ENCODE results near the gene EDN2. TPM values are rescaled to one million over a fixed set of nuclear protein-coding genes. Genes with fewer than 3 reads are reported as not detected.

The EDN2 gene
- total RNA-seq, 1 experiment from 2014 or later: not detected

DNA sequence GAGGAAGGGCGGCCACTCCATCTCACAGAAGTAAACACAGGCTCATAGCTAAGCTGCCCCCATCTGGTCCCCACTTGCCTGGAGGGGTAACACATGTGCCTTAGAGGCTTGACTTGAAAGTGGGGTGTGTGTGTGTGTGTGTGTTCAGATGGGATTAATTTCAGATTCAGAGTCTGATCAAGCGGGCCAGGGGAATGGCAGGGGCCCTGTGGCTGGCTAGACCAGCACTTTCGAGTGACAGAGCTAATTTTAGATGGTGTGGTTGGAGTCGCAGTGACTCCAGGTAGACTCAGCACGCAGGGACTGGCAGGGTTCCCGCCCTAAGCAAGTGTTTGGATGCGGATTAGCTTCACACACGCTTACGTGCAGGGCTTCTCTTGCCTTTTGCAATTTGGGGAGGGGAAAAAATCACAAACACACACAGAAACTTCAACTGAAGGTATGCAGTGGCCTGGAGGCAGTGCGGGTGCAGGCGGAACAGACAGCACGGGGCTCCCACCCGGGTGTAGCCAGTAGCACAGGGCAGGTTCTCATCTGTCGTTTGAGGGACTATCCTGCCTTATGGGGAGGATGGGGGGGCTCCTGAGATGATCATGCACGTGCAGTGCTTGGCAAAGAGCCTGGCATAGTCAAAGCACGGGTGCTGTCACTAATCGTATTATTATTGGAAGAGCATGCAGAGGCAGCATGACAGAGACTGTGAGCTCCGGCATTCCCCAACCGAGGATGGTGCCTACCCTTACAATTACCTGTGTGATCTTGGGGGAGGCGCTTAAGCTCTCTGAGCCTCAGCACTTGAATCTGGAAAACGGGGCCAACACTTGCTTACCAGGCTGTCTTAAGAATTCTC is 1.3 kb downstream of the EDN2 start:
- DNase-seq (ENCODE audit: low read depth): peak; percentile 21

DNA sequence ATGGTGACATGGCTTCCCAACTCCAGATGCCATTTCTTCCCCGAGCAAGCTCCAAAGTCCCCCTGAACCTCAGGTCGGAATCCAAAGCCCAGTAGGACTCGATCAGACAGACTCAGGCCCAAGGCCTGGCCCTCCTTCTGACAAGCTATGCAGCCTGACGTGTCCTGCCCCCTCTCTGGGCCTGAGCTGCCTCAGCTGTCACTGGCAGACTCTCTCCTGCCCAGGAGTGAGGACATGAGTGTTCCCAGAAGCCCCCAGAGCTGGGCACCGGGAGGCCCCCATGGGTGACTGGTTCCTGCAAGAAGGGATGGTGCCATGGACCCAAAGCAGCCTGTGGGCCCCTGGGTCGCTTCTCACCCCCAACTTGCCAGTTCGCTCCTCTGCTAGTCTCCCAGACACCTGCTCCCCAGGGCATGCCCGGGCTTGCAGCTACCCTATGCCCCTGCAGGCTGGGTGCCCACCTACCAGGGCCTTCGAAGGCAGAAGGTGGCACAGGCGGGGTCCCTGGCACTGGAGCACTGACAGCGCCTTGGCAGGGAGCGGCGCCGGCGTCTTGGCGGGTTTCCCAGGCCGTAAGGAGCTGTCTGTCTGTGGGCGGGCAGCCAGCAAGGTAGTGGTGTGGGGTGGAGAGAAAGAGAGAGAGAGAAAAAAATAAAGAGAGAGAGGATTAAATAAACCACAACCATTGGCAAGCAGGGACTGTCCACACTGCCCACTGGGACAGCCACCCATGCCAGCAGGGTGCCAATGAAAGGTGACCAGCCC is 2.3 kb downstream of the EDN2 start:
- no peak for DNase-seq (ENCODE audit: low read depth)

DNA sequence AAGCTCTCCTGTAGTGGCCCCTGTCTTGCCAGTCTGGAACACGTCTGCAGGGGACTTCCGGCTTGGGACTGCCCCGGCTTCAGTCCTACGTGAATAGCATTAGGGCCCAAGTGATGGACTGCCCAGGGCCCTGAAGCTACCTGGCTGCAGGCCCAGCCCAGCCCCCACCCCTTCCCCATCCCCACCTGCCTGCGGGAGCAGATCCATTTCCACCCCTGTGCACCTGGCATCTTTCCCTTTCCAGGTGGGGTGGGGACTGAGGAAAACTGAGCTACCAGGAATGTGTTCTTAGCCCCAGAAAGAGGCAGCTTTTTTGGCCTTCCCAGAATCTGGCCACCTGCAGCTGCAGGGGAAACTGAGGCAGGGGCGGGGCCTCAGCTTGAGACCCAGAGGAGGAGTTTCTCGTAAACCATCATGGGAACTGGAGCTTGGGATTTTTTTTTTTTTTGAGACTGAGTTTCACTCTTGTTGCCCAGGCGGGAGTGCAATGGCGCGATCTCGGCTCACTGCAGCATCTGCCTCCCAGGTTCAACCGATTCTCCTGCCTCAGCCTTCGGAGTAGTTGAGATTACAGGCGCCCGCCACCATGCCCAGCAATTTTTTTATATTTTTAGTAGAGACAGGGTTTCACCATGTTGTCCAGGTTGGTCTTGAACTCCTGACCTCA is 3.2 kb downstream of the EDN2 start:
- no peak for DNase-seq (ENCODE audit: low read depth)

DNA sequence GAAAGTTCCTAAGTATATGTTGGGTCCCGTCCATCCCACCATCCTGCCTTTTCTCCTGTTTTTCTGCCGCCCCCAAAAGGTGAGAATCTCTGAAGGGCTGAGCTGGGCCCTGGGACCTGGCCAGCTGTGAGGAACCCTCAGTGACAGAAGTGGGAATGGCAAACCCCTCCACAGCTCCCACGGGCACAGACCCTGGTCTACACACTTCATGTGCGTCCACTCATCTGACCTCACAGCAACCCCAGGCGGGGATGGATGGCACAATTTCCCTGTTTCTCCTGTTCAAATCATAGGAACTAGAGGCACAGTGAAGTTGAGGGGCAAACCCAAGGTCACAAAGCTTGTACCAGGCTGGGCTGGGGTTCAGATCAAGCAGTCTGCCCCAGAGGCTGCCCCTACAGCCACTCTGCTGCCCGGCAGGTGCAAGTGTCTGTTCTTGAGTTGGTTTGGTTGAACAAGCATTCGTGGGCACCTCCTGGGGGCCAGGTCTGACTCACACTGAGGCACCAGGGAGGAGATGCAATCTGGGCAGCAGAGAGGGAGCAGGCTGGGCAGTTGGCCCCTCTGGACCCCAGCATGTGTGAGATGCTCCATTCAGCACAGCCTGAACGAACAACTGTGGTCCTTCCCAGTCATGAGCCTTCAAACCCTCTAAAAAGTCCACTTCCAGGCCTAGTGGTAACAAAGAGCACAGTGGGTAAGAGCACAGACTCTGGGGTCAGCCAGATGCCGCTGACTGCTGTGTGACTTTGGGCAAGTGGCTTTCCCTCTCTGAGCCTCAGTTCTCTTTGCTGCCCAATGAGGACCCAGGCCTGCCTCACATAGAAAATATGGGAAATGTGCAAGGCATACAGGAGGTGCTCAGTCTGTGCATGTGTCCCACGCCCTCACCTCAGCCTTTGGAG is 4.0 kb downstream of the EDN2 start:
- no peak for DNase-seq (ENCODE audit: low read depth)

DNA sequence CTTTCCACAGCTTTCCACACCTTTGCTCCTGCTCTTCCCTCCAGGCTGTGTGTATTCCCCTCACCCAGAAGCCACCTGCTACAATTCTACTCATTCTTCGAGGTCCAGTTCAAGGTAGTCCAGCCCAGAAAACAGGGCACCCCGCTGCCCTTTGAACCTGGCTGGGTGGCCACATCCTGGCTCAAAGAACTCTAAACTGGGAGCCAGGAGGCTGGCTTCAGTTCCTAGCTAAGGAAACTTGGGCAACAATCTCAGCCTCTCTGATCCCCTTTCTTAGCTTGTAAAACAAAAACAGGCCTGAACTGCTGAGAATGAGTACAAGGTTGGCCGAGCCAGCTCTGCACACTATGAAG is 4.7 kb downstream of the EDN2 start:
- DNase-seq (ENCODE audit: low read depth): no peak

DNA sequence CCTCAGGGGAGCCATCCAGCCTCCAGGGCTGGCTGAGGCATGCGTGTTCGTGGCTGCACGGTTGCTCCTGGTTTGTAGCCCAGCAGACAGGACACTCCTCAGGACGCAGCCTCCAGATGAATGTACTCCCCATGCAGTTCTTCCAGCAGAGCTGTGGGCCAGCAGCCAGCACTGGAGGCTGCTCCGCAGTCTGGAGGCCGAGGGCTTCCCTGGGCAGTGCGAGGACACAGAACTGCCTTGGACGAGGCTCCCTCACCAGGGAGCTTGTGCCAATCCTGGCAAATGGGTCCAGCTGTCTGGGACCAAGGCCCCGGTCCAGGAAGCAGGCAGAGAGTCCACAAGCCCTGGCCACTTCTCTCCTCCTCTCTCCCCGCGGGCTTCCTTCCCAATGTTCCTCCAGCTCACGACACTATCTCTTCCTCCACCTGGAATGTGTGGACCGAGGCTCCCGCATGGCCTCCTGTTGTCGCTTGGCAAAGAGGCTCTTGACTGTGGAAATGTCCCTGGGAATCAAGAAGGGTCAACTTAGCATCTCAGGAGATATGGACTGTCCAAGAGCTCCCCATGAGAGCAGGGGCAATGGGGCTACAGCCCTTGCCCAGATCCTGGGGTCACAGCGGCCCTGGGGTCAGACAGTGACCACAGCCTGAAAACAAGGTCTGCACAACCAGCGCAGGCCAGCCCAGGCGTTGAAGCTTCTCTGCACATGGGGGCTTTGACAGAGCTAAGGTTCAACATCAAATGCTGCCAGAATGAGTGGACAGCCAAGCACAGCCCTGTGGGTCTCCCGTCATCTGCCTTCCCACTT is 5.3 kb downstream of the EDN2 start:
- no peak for DNase-seq (ENCODE audit: low read depth)

DNA sequence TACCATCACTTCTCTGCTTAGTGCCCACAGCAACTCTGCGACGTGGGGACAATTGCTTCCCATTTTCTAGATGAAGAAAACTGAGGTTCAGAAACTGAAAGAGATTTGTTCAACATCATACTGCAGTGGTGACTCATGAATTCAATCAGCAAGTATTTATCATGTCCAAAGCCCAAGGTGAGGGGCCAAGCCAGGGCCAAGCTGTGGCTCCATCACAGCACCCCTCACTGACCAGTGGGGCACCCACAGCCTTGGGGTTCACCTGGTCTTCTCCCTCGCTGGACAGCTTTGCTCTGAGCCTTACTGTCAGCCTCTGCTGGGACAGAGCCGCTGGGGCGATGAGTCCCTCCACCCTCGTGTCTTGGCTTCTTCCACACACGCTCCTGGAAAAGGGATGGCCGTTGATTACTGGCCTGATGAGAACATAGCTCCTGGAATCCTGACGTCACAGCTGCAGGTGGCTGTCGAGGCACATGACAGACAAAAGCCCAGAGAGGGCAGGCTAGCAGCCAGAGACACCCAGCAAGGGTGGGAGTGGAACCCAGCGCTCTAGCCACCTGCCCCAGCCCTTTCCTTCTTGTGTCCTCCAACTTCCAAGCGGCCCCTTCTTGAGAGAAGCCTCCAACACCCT is 6.2 kb downstream of the EDN2 start:
- no peak for DNase-seq (ENCODE audit: low read depth)

DNA sequence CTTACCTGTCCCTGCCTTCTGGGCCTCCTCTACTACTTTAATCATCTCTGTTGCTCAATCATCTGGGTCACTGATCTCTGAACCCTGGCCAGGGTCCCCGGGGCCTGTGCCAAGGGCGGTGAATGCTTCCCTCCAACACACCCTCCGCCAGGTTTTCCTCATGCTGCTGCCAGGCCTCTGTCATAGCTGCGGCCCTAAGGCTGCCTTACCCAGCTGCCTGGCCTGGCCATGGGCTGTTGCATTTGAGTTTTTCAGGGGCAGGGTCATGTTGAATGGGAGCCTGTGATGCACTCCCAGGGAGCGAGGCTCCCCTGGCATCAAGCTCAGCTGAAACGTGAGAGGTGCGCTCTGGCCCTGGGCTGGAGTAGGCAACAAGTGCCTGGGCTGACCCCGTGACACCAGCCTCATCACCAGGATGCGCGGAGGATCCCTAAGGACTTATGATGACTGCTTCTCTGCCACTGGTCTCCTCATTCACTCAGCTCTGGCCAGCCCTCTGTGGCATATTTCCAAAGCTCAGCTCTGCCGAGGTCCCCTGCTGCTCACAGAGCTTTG is 7.6 kb downstream of the EDN2 start:
- no peak for DNase-seq (ENCODE audit: low read depth)

DNA sequence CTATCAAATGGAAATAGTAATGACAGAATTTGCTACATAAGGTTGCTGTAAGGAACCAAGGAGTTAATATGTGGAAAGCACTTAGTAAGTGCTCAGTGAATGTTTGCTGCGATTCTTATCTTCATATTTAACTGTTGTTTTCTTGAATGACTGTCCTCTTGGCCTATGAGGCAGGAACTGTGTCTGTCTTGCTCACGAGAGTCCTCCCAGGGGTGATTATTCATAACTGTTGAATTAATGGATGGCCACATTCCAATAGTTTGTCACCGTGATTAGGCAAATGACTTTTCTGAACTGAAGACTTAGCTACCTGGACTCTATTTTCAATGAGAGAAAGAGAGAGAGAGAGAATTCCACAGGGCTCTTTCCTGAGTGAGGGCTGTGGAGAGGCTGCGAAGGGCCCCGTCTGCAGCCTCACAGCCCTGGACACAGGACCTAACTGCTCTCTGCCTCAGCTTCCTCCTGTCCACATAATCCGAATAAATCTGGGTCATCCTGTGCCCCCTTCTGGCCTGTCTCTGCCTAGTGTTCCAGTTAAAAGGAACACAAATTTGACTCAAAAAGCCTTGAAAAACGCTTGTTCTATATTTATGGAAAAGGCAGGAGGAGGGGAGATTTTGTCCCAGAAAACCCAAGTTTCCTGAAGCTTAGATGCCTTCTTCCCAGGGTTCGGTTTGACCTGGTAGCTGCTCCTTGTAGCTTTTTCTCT is 8.5 kb downstream of the EDN2 start:
- no peak for DNase-seq (ENCODE audit: low read depth)

DNA sequence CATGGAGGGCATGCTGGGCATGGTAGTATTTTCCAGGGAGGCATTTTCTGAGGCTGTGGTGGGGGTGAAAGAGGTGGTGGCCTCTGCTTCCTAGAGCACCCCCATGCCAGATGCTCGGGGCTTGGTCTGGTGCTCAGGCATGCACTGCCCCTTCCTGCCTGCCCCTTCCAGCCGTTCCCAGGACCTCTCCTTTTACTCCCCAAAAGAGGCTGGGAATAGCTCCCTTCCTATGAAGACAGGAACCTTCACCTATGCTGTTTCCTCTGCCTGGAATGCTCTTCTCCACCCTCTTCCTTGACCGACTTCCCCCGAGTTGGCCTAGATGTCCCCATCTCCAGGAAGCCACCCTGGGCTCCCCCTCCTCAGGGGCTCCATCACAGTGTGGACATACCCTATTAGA is 9.1 kb downstream of the EDN2 start:
- no peak for DNase-seq (ENCODE audit: low read depth)

DNA sequence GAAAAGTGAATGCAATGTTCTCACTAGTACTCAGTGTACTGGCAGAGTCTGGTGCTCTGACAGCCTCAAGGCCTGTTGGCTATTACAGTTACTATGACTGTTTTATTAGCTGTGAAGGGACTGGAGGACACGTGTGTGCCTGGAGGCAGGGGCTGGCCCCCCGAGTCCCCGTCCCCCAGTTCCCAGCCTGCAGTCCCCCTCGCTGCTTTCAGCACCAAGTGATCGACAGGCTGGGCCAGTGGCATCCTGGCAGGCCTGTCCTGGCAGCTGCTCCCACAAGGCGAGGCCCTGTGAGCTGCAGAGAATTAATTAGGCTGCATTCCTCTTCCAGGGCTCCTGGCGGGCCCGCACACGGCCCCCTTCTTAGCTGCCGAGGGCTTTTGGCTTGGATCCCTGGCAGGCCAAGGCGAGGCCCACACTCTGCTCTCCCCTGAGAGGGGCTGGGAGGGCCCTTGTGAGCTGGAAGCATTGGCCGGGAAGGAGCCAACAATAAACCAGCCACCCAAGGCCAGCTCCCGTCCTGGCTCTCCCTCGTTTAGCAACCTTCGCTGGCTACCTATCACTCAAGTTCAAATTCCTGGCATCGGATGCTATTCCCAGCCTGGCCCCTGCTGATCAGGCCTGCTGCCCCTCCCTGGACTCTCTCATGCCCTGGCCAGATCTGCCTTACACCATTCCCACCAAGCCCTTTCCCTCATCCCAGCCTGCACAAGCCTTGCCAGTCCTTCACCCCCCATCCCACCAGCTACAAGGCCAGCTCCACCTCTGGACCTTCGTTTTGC is 9.8 kb downstream of the EDN2 start:
- DNase-seq (ENCODE audit: low read depth): no peak

DNA sequence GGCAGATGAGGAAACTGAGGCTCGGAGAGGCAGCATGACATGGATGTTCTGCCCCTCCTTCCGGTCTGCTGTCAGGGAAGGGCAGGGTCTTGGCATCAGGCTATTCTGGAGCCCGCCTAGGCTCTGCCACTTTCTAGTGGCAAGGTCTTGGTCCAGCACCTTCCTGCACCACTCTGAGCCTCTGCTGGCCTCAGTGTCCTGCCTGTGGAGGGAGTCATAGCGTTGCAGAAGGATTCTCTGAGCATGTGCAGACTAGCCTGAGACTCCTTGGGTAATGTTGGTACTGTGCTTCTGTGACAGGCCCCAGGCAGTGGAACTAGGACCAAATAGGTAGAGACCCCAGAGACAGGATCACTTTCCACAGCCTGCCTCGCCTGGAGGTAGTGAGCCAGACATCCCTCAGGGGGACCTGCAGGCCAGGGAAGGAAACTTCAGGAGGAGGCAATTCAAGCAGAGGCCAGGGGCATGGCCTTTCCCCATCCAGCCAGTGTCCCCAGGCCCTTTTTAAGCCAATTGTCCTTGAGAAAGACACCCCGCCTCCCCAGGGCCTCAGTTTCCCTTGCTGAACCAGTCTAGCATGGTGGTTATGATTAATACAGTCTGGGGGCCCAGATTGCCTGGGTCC is 10.6 kb downstream of the EDN2 start:
- DNase-seq (ENCODE audit: low read depth): no peak

DNA sequence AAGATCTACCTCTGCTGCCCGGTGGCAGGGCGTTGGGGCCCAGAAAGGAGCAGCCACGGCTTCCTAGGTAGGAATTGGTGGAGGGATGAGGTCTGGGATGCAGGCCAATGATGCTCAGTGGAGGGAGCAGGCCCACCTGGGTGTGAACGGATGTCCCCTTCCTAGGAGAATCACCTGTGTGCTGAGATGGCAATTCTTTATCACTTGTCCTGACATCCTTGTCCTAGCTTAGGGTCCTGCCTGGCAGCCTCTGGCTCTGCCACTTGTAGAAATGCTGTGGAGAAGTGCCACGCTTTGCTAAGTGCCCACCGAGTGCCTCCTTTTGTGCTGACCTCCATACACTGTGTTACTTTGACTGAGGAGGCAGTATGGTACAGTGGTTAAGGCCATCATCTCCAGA is 12.8 kb downstream of the EDN2 start:
- DNase-seq (ENCODE audit: low read depth): no peak

DNA sequence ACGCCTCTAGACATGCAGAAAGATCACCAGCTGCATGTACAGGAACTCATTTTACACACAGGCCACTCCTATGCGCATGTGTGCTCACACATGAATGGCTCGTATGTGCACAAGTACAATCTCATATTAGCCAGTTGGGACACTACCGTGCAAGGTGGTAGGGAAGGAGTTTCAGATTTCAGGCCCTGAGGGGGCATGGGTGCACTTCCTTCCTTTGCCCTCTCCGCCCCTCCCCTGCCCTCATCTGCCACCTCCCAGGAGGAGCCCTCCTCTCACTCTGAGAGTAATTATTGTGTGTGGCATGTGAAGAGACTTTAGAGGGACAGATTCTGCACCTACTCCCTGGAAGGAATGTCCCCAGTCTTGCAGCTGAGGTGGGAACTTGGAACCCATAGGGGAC is 14.8 kb downstream of the EDN2 start:
- DNase-seq (ENCODE audit: low read depth): no peak

DNA sequence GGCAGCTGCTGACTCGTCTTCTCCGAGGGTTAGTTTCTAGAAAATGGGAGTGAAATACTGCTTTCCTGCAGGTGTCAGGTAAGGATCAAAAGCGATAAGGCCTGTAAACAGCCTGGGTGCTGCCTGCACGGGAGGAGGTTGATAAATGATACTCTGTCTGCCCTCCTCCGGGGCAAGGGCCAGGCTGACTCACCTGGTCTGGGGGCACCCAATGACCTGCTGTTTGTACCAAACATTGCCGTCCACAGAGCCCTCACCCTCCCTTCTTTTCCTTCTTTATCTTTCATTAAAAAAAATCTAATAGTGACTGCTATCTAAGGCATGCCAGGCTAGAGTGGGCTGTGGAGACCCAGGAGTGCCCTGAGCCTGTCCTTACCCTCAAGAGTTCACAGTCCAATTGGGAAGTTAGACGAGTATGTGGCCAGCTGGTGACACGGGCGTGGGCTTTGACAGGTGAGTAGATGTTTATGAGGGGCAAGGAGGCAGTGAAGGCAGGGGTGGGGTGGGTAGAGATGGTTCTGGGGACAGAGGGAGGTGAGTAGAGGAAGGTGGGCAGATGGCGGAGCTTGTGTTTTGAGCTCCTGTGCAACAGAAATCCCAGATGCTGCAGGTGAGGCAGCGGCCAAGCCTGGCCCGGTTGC is 16.2 kb downstream of the EDN2 start:
- DNase-seq (ENCODE audit: low read depth): no peak

DNA sequence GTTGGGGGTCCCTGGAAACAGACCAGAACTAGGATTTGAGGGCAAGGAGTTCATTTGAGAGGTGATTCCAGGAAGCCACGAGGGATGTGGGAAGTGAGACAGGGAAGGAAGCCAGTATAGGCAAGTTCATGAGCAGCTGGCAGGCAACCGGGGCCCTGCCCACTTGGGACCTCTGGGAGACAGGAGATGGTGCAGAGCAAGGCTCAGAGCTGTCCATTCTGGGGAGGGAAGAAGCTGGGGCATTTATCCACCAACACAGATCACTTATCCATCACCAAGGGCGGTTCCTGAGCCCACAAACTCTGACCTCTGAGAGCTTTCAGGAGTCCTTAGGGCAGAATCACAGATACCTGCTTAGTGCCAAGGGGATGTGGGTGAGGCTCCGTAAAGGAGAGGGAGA is 16.8 kb downstream of the EDN2 start:
- no peak for DNase-seq (ENCODE audit: low read depth)

DNA sequence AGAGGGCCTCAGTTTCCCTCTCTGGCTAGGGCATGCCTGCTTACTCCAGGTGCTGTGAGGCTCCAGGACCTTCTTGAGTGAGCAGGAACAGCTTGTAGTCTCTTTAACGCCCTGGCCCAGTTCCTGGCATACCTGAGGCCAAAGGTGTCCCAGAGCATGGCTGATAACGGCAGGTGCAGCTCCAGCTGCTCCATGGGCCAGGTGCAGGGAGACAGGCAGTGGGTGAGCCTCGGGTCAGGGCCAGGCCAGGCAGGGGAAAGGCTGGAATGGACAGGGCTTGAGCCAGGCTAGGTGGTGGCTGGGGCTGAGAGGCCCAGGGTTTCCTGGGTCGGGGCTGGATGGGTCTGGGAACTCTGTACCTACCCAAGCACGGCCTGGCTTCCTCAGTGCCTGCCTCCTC is 18.3 kb downstream of the EDN2 start:
- no peak for DNase-seq (ENCODE audit: low read depth)

DNA sequence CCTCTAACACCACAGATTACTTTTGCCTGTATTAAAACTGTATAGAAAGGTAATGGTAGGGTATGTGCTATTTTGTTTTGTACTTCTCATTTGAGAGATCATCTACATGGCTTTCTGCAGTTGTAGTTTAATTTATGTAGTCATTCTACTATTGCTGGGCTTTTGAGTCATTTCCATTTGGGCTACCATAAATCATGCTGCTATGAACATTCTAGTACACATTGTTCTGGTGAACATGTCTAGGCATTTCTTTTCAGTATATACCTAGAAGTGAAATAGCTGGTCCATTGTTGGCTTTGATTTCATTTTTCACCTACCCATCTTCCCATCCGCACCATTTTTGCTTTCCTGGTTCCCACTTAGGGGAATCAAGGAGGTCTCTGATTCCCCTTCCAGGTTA is 18.7 kb downstream of the EDN2 start:
- no peak for DNase-seq (ENCODE audit: low read depth)
